Non-pigmented ciliary epithelial cell (primary cell): ENCODE results near the gene GALNT6.
A peak's percentile ranks its signal among the peaks of the same experiment; 100 is the strongest.

Experiments used
- DNase-seq: peaks from one replicate; pipeline ENCODE4 v3.0.0-alpha.2; 2010; ENCODE audit warnings: low read depth

The GALNT6 gene

GRCh38 chr12:51381226-51382079, 9.8 kb downstream of the GALNT6 start:
- no peak for DNase-seq

GRCh38 chr12:51379571-51379970, 11.6 kb downstream of the GALNT6 start:
- no peak for DNase-seq

GRCh38 chr12:51378749-51379148, 12.5 kb downstream of the GALNT6 start:
- no peak for DNase-seq

GRCh38 chr12:51377099-51377984, 13.9 kb downstream of the GALNT6 start:
- no peak for DNase-seq

GRCh38 chr12:51374856-51375255, 16.4 kb downstream of the GALNT6 start:
- DNase-seq, result no peak

- no peak for DNase-seq
These were observed 16.8 kb downstream of the GALNT6 start for GRCh38 chr12:51374361-51374760.

GRCh38 chr12:51373187-51373586, 18.0 kb downstream of the GALNT6 start:
- no peak for DNase-seq

GRCh38 chr12:51372021-51372420, 19.2 kb downstream of the GALNT6 start:
- DNase-seq, result no peak

- DNase-seq, result peak; percentile 93
These were observed 19.8 kb downstream of the GALNT6 start for GRCh38 chr12:51371295-51371953.

GRCh38 chr12:51370667-51371066, 20.5 kb downstream of the GALNT6 start:
- no peak for DNase-seq

GRCh38 chr12:51369581-51369980, 21.6 kb downstream of the GALNT6 start:
- DNase-seq, result no peak

GRCh38 chr12:51368640-51369517, 22.3 kb downstream of the GALNT6 start:
- DNase-seq, result peak; percentile 69

- no peak for DNase-seq
These were observed 25.9 kb downstream of the GALNT6 start for GRCh38 chr12:51365276-51365675.

GRCh38 chr12:51364001-51364400, 27.2 kb downstream of the GALNT6 start:
- no peak for DNase-seq

GRCh38 chr12:51362747-51363342, 28.4 kb downstream of the GALNT6 start:
- no peak for DNase-seq

- no peak for DNase-seq
These were observed 28.9 kb downstream of the GALNT6 start for GRCh38 chr12:51362307-51362706.

- DNase-seq, result no peak
These were observed 29.8 kb downstream of the GALNT6 start for GRCh38 chr12:51361161-51362016.

GRCh38 chr12:51360315-51360714, 30.9 kb downstream of the GALNT6 start:
- DNase-seq, result no peak

GRCh38 chr12:51359851-51360250, 31.4 kb downstream of the GALNT6 start:
- no peak for DNase-seq

- DNase-seq, result no peak
These were observed 32.7 kb downstream of the GALNT6 start for GRCh38 chr12:51358496-51358895.
